Endothelial cell of umbilical vein (primary cell): Measurements from ENCODE around the gene TECPR2.

Experiments
- CTCF ChIP-seq, 2 donors: IDR thresholded peaks; 1 replicate in 1 of 2; 2 replicates in 1 of 2; pipeline ENCODE4 v1.5.1; 2011; ENCODE audit warnings: low read length in 2 of 2, mild to moderate bottlenecking in 2 of 2, moderate library complexity in 2 of 2, control low read depth in 1 of 2, inconsistent platforms in 1 of 2, low read depth in 1 of 2; ENCODE audit not compliant: insufficient read depth in 1 of 2; ENCODE audit errors: extremely low read depth in 1 of 2
- EZH2 ChIP-seq: IDR thresholded peaks from 2 replicates; pipeline ENCODE4 v1.6.1; 2012; ENCODE audit warnings: borderline replicate concordance, low read depth, mild to moderate bottlenecking, moderate library complexity, low read length, inconsistent platforms; ENCODE audit not compliant: severe bottlenecking
- MYC ChIP-seq: IDR thresholded peaks from one replicate; pipeline ENCODE4 v1.6.1; 2011; ENCODE audit warnings: mild to moderate bottlenecking, low read depth, low read length
- POLR2A ChIP-seq: IDR thresholded peaks from 2 replicates; pipeline ENCODE4 v1.6.1; 2012; ENCODE audit warnings: low read depth, mild to moderate bottlenecking, control low read depth, low read length
- POLR2AphosphoS5 ChIP-seq: IDR thresholded peaks from 2 replicates; pipeline ENCODE4 v1.6.1; 2012; ENCODE audit warnings: low read depth, mild to moderate bottlenecking, control low read depth, low read length, moderate library complexity; ENCODE audit not compliant: insufficient read depth

- no peak for TF ChIP-seq EZH2
- no peak for TF ChIP-seq MYC
- TF ChIP-seq CTCF (IDR thresholded peaks at IDR 0.05; ENCODE audit: extremely low read depth in 1 of 2, insufficient read depth in 1 of 2, low read depth in 1 of 2, low read length in 2 of 2) = peak; percentile 98 to 100
- TF ChIP-seq POLR2A = peak; percentile 90
- TF ChIP-seq POLR2AphosphoS5 = peak; percentile 75
These were observed 161.9 kb downstream of the TECPR2 start for GRCh38 chr14:102524451-102525218.
